Heart right ventricle (tissue), 16 donors: ENCODE results near the gene SLFN12. TPM values are rescaled to one million over a fixed set of nuclear protein-coding genes. Genes with fewer than 3 reads are reported as not detected.
"Not testable (repeated sequence)": the region's sequence is repeated elsewhere in the genome, so short reads cannot be mapped to it uniquely, and the experiment has no call there.

Experiments used
- ATAC-seq, 8 donors: fragments of 200-7000 bp; cut with Tn5 transposase; one replicate each; pipeline ENCODE4 v1.9.1; 2020; ENCODE audit warnings: mild to moderate bottlenecking in 8 of 8, moderate library complexity in 8 of 8, moderate number of reproducible peaks in 1 of 8
- DNase-seq, 2 donors: peaks; one replicate each; pipeline ENCODE4 v3.0.0-alpha.2; 2020
- H3K27ac ChIP-seq, 10 donors: fragments of 200-600 bp; sonication (generic) in 2 of 10; one replicate each; pipeline versions ENCODE4 v1.5.0 to v1.8.0; 2020 to 2022; ENCODE audit warnings: mild to moderate bottlenecking in 3 of 10
- H3K27me3 ChIP-seq, 7 donors: fragments of 200-600 bp; one replicate each; pipeline ENCODE4 v1.8.0; 2021 to 2022; ENCODE audit warnings: mild to moderate bottlenecking in 2 of 7
- H3K36me3 ChIP-seq, 9 donors: fragments of 200-600 bp; sonication (generic) in 1 of 9; one replicate each; pipeline versions ENCODE4 v1.5.0 to v1.8.0; 2020 to 2022; ENCODE audit warnings: mild to moderate bottlenecking in 2 of 9
- H3K4me1 ChIP-seq, 9 donors: fragments of 200-600 bp; sonication (generic) in 1 of 9; one replicate each; pipeline versions ENCODE4 v1.5.0 to v1.8.0; 2020 to 2022; ENCODE audit warnings: mild to moderate bottlenecking in 4 of 9
- H3K4me3 ChIP-seq, 10 donors: fragments of 200-600 bp; sonication (generic) in 2 of 10; one replicate each; pipeline versions ENCODE4 v1.5.0 to v1.8.0; 2020 to 2022; ENCODE audit warnings: mild to moderate bottlenecking in 7 of 10, moderate library complexity in 2 of 10
- H3K9me3 ChIP-seq, 11 donors: fragments of 200-600 bp in 10 of 11; sonication (generic) in 2 of 11; one replicate each; pipeline versions ENCODE4 v1.5.0 to v1.8.0; 2013 to 2022; ENCODE audit warnings: mild to moderate bottlenecking in 2 of 11, control low read depth in 1 of 11, moderate library complexity in 1 of 11
- CTCF ChIP-seq, 9 donors: fragments of 200-600 bp; sonication (generic) in 2 of 9; IDR thresholded peaks; one replicate each; pipeline versions ENCODE4 v1.5.0 to v1.8.0; 2021 to 2022; ENCODE audit warnings: antibody characterized with exemption in 9 of 9, mild to moderate bottlenecking in 5 of 9, moderate library complexity in 1 of 9
- WGBS, 2 donors: extraction: QIAGEN DNeasy Blood & Tissue Kit; methylation state at CpG; one replicate each; pipeline ENCODE4 v1.1.7; 2013; ENCODE audit warnings: inconsistent platforms in 1 of 2; 5-methylcytosine and 5-hydroxymethylcytosine counted together
- intact Hi-C, 10 donors: fragments of 100-400 bp; cut with DNase I; formaldehyde crosslinking; loops; one replicate each; pipeline versions ENCODE4 v1.11.1 to v1.14.2; 2022
- polyA plus RNA-seq, 2 donors: library from polyadenylated mRNA; stranded (reverse); fragments of 200-250 nt; gene quantifications; one replicate each; pipeline ENCODE4 v1.2.3, GENCODE V29; 2013
- total RNA-seq, 10 donors: library from RNA; stranded (reverse); fragmentation: NEBNext Ultra II Directional in 3 of 10; extraction: Animal tissue kit (Norgen Biotek cat#: 25700) in 3 of 10; gene quantifications; one replicate each; pipeline versions ENCODE4 v1.2.1 to v1.2.4, GENCODE V29; 2021 to 2023
- donor health status: Arrhythmogenic right ventricular cardiomyopathy.
- donor health status: ischemic (EF 13 %, LVEDD 7.1; RV severe dilation, severe dysfunction).
- donor health status: healthy with polysubstance abuse.
- donor health status: DM: no; HTN: yes; CAD: no.
- donor health status: DM: no; HTN: no; CAD: no.
- donor health status: ischemic (EF 25% LVEDD 6.9; RV normal size, moderate dysfunction).
- donor health status: ischemic (EF 25% LVEDD 5.7; RV mildly dilated, moderate dysfunction).
- donor health status: healthy.
- donor health status: DM: yes; HTN: yes; CAD: no.
- donor health status: Ischemic cardiomyopathy.
- donor health status: ischemic (EF 35%, LVEDD 5.7; RV mildly dilated, moderate dysfunction).
- donor health status: nonischemic (EF 11% LVEDD 7.7; RV severe dilation, severe dysfunction).
- donor health status: DM: yes; HTN: yes; CAD: no.
- donor health status: PGD.
- donor health status: ischemic (EF 29% LVEDD 5.4; RV normal size, mild dysfunction).
- donor health status: nonischemic (EF 23%, LVEDD 6.1; RV moderate dilation, normal function).

SLFN12 gene
- total and polyA plus RNA-seq, 12 donors = 0.96 to 7.8 (median 3.8) TPM

- Histone ChIP-seq H3K4me3 (no peak overlapping the region), H3K36me3 (peaks cover 0 to 79% (median 14%) of the 10 kb centered on the region in 9 donors), H3K27me3 (no peaks in the 10 kb centered on the region), H3K4me1 (no peaks in the 10 kb centered on the region), H3K9me3 (no peaks in the 10 kb centered on the region), H3K27ac (no peak overlapping the region)
- DNase-seq (no peak), ATAC-seq (no peak)
- 87 to 90% methylated on average over 23 to 26 of the region's 26 CpGs for WGBS, 2 donors
- intact Hi-C loops = no loop called here
- TF ChIP-seq CTCF (IDR thresholded peaks at IDR 0.05) = no peak
Observed at GRCh38 chr17:35407531-35407930, 24.8 kb downstream of the SLFN12 start.

GRCh38 chr17:35406568-35406967, 25.7 kb downstream of the SLFN12 start:
- intact Hi-C loops = no loop called here

GRCh38 chr17:35404360-35404759, 27.9 kb downstream of the SLFN12 start:
- ATAC-seq = no peak
- WGBS, 2 donors = 82 to 94% methylated on average over 1 of the region's 1 CpG
- TF ChIP-seq CTCF (IDR thresholded peaks at IDR 0.05) = no peak

More at GRCh38 chr17:35406568-35406967, 25.7 kb downstream of the SLFN12 start:
- no peaks in the 10 kb centered on the region for H3K27me3 ChIP-seq
- H3K4me1 ChIP-seq = no peaks in the 10 kb centered on the region
- ATAC-seq = no peak
- no peak overlapping the region for H3K27ac ChIP-seq
- WGBS, 2 donors = 74 to 76% methylated on average over 1 of the region's 1 CpG
- H3K9me3 ChIP-seq = no peaks in the 10 kb centered on the region
- no peak for DNase-seq
- no peak for TF ChIP-seq CTCF (IDR thresholded peaks at IDR 0.05)
- H3K36me3 ChIP-seq = peaks cover 0 to 69% (median 14%) of the 10 kb centered on the region in 9 donors
- H3K4me3 ChIP-seq = no peak overlapping the region

GRCh38 chr17:35393783-35394182, 38.5 kb downstream of the SLFN12 start:
- 92 to 93% methylated on average over 12 to 13 of the region's 13 CpGs for WGBS, 2 donors
- H3K4me3 ChIP-seq, H3K36me3 ChIP-seq, DNase-seq, ATAC-seq, H3K27me3 ChIP-seq, H3K27ac ChIP-seq, intact Hi-C loops, H3K9me3 ChIP-seq: not testable (repeated sequence)
- peaks cover 0 to 11% (median 0%) of the 10 kb centered on the region in 9 donors for H3K4me1 ChIP-seq

More at GRCh38 chr17:35404360-35404759, 27.9 kb downstream of the SLFN12 start:
- no peaks in the 10 kb centered on the region for H3K27me3 ChIP-seq
- intact Hi-C loops = no loop called here
- no peak overlapping the region for H3K4me3 ChIP-seq
- H3K4me1 ChIP-seq = no peaks in the 10 kb centered on the region
- no peak for DNase-seq
- peaks cover 0 to 2% (median 0%) of the 10 kb centered on the region in 11 donors for H3K9me3 ChIP-seq
- peaks cover 0 to 47% (median 5%) of the 10 kb centered on the region in 9 donors for H3K36me3 ChIP-seq
- no peak overlapping the region for H3K27ac ChIP-seq

GRCh38 chr17:35390663-35391062, 41.6 kb downstream of the SLFN12 start:
- ATAC-seq = no peak

More at GRCh38 chr17:35390663-35391062, 41.6 kb downstream of the SLFN12 start:
- H3K4me1 ChIP-seq = peaks cover 0 to 11% (median 0%) of the 10 kb centered on the region in 9 donors
- intact Hi-C loops = no loop called here
- no peak for DNase-seq
- no peak for TF ChIP-seq CTCF (IDR thresholded peaks at IDR 0.05)
- peaks cover 0 to 8% (median 0%) of the 10 kb centered on the region in 7 donors for H3K27me3 ChIP-seq
- WGBS, 2 donors = 48 to 56% methylated on average over 2 of the region's 2 CpGs
- no peak overlapping the region for H3K4me3 ChIP-seq
- H3K36me3 ChIP-seq = no peaks in the 10 kb centered on the region
- H3K9me3 ChIP-seq = peaks cover 0 to 2% (median 0%) of the 10 kb centered on the region in 11 donors
- H3K27ac ChIP-seq = no peak overlapping the region
